Mucosa of descending colon (tissue), 3 donors: ENCODE data around the gene FYN. TPM values are rescaled to one million over a fixed set of nuclear protein-coding genes. Genes with fewer than 3 reads are reported as not detected.
A peak's percentile ranks its signal among the peaks of the same experiment; 100 is the strongest.

Experiments used
- ATAC-seq: fragments of 200-7000 bp; cut with Tn5 transposase; one replicate; pipeline ENCODE4 v1.9.1; 2020; ENCODE audit warnings: mild to moderate bottlenecking, moderate library complexity
- DNase-seq, 3 donors: peaks; one replicate each; pipeline ENCODE4 v3.0.0-alpha.2; 2020
- H3K36me3 ChIP-seq: fragments of 200-600 bp; one replicate; pipeline ENCODE4 v1.8.0; 2021; ENCODE audit warnings: low read depth, mild to moderate bottlenecking
- H3K4me1 ChIP-seq: fragments of 200-600 bp; one replicate; pipeline ENCODE4 v1.8.0; 2021; ENCODE audit warnings: low read depth, mild to moderate bottlenecking
- H3K4me3 ChIP-seq: fragments of 200-600 bp; one replicate; pipeline ENCODE4 v1.8.0; 2021; ENCODE audit warnings: mild to moderate bottlenecking
- H3K9me3 ChIP-seq: fragments of 200-600 bp; one replicate; pipeline ENCODE4 v1.8.0; 2021; ENCODE audit warnings: mild to moderate bottlenecking
- CTCF ChIP-seq: fragments of 200-600 bp; IDR thresholded peaks from one replicate; pipeline ENCODE4 v1.8.0; 2022; ENCODE audit warnings: antibody characterized with exemption, mild to moderate bottlenecking
- intact Hi-C, 2 donors: fragments of 100-400 bp; cut with DNase I in 1 of 2; cut with micrococcal nuclease in 1 of 2; formaldehyde crosslinking; loops; one replicate each; pipeline versions ENCODE4 v1.11.0 to v1.11.1; 2022; cut with DNase I, micrococcal nuclease
- total RNA-seq, 3 donors: library from RNA; stranded (reverse); fragmentation: NEBNext Ultra II Directional in 2 of 3; extraction: Animal tissue kit (Norgen Biotek cat#: 25700) in 2 of 3; gene quantifications; one replicate each; pipeline versions ENCODE4 v1.2.1 to v1.2.4, GENCODE V29; 2021 to 2023
- donor health status: DM: no; HTN: no; CAD: no; lungs with moderate emphysema.
- donor health status: DM: no; HTN: no; CAD: no.
- donor health status: DM: no; HTN: yes; CAD: no.

FYN gene
- total RNA-seq, 3 donors from 2014 or later = 15.0 to 63.0 (median 24.8) TPM

GRCh38 chr6:111699123-111699522, 174.1 kb downstream of the FYN start:
- ATAC-seq (no peak), DNase-seq (no peak)
- Histone ChIP-seq H3K9me3 (no peaks in the 10 kb centered on the region), H3K4me1 (no peaks in the 10 kb centered on the region), H3K36me3 (no peaks in the 10 kb centered on the region), H3K4me3 (no peak overlapping the region)
- TF ChIP-seq CTCF = no peak
- intact Hi-C loops = no loop called here

GRCh38 chr6:111696814-111697213, 176.4 kb downstream of the FYN start:
- Histone ChIP-seq H3K4me3 (no peak overlapping the region), H3K9me3 (no peaks in the 10 kb centered on the region), H3K36me3 (no peaks in the 10 kb centered on the region), H3K4me1 (peaks cover 23% of the 10 kb centered on the region)
- no peak for TF ChIP-seq CTCF
- DNase-seq (no peak), ATAC-seq (no peak)
- intact Hi-C loops = no loop called here

- H3K4me3 ChIP-seq = no peak overlapping the region
- H3K9me3 ChIP-seq = no peaks in the 10 kb centered on the region
- intact Hi-C loops = no loop called here
- no peaks in the 10 kb centered on the region for H3K36me3 ChIP-seq
- DNase-seq (peak; percentile 65 to 72 (median 71)), ATAC-seq (peak; percentile 87)
- peaks cover 40% of the 10 kb centered on the region for H3K4me1 ChIP-seq
- no peak for TF ChIP-seq CTCF
Measured at GRCh38 chr6:111692327-111693164, 180.7 kb downstream of the FYN start.

- peak in 2 of 3 donors; percentile 52 to 58 for DNase-seq
- peaks cover 40% of the 10 kb centered on the region for H3K4me1 ChIP-seq
- H3K4me3 ChIP-seq = no peak overlapping the region
- intact Hi-C loops = no loop called here
- H3K9me3 ChIP-seq = no peaks in the 10 kb centered on the region
- no peaks in the 10 kb centered on the region for H3K36me3 ChIP-seq
- TF ChIP-seq CTCF = no peak
- peak; percentile 58 for ATAC-seq
Measured at GRCh38 chr6:111691345-111692225, 181.7 kb downstream of the FYN start.

GRCh38 chr6:111689946-111690345, 183.3 kb downstream of the FYN start:
- Histone ChIP-seq H3K9me3 (no peaks in the 10 kb centered on the region), H3K4me1 (peaks cover 40% of the 10 kb centered on the region), H3K36me3 (no peaks in the 10 kb centered on the region), H3K4me3 (no peak overlapping the region)
- DNase-seq (no peak), ATAC-seq (no peak)
- TF ChIP-seq CTCF = no peak
- intact Hi-C loops = no loop called here
